ENCODE measurements around the gene ZBTB40. TPM values are rescaled to one million over a fixed set of nuclear protein-coding genes. Genes with fewer than 3 reads are reported as not detected.

The ZBTB40 gene
- total RNA-seq, 1 experiment from 2014 or later = 16.3 TPM

- no CpG with 5 or more reads among the region's 4 CpGs for WGBS (ENCODE audit: extremely low coverage, insufficient read length, low lambda C conversion rate)
Measured at GRCh38 chr1:22443332-22443731, 8.3 kb upstream of the ZBTB40 start.

More at GRCh38 chr1:22443332-22443731, 8.3 kb upstream of the ZBTB40 start:
- DNase-seq = no peak
- no peak overlapping the region for H3K14ac ChIP-seq (ENCODE audit: insufficient read depth, low read length)
- H3K4me2 ChIP-seq (ENCODE audit: insufficient read depth, insufficient read length, low read length) = no peak overlapping the region
- H3K27me3 Mint-ChIP-seq (ENCODE audit: low read depth) = no peaks in the 10 kb centered on the region
- TF ChIP-seq CTCF (conservative IDR thresholded peaks at IDR 0.05) = no peak
- no peaks in the 10 kb centered on the region for H3K79me2 ChIP-seq (ENCODE audit: insufficient read depth, low read length)
- no peak overlapping the region for H2BK5ac ChIP-seq (ENCODE audit: insufficient read length, low read length)
- H4K91ac ChIP-seq (ENCODE audit: insufficient read length, low read depth, low read length) = no peak overlapping the region
- no peak overlapping the region for H2BK12ac ChIP-seq (ENCODE audit: insufficient read length, low read depth, low read length)
- peaks cover 8 to 38% (median 14%) of the 10 kb centered on the region in 3 experiments for H3K36me3 Mint-ChIP-seq (ENCODE audit: insufficient read depth in 1 of 3, low read depth in 3 of 3)
- no peak overlapping the region for H2BK120ac ChIP-seq (ENCODE audit: low read depth, low read length, poor library complexity, severe bottlenecking)
- no peak overlapping the region for H2BK20ac ChIP-seq (ENCODE audit: low read depth, low read length, poor library complexity, severe bottlenecking)
- no peak overlapping the region for H2AK5ac ChIP-seq (ENCODE audit: insufficient read length, low read length)
- no peak overlapping the region for H3K4ac ChIP-seq (ENCODE audit: low read depth, low read length)
- H3K18ac ChIP-seq (ENCODE audit: insufficient read length, low read depth, low read length) = no peak overlapping the region
- no peaks in the 10 kb centered on the region for H3K23me2 ChIP-seq (ENCODE audit: insufficient read length, low read depth, low read length, poor library complexity, severe bottlenecking)
- H2AFZ ChIP-seq (ENCODE audit: low read length) = no peak overlapping the region
- H3K79me1 ChIP-seq (ENCODE audit: insufficient read depth, low read depth, low read length, poor library complexity, severe bottlenecking) = no peaks in the 10 kb centered on the region
- peaks cover 35 to 38% of the 10 kb centered on the region in 2 experiments for H3K9me3 Mint-ChIP-seq
- H3K9me3 ChIP-seq (ENCODE audit: control insufficient read depth, low read depth, low read length) = no peaks in the 10 kb centered on the region
- H3K27ac ChIP-seq (ENCODE audit: insufficient read length, low read depth, low read length) = peak overlapping the region; percentile 39
- no peak overlapping the region for H4K5ac ChIP-seq (ENCODE audit: insufficient read length, low read depth, low read length)
- no peaks in the 10 kb centered on the region for H3K27me3 ChIP-seq (ENCODE audit: insufficient read depth, low read length)
- H3K4me1 ChIP-seq (ENCODE audit: insufficient read depth, low read length) = peaks cover 3% of the 10 kb centered on the region; the same call in 1 of the 2 replicates
- H3K4me3 Mint-ChIP-seq = no peak overlapping the region; a peak in 2 of 5 replicates
- H2BK15ac ChIP-seq (ENCODE audit: low read depth, low read length) = no peak overlapping the region
- H3K4me1 Mint-ChIP-seq = peaks cover 37% of the 10 kb centered on the region in 2 experiments
- H4K8ac ChIP-seq (replicated peaks; ENCODE audit: insufficient read length, low read depth, low read length) = no peak overlapping the region
- H4K20me1 ChIP-seq (ENCODE audit: control insufficient read depth, insufficient read depth, insufficient read length) = no peaks in the 10 kb centered on the region
- peak overlapping the region; percentile 75 to 94 (median 78) for H3K27ac Mint-ChIP-seq
- no peak overlapping the region for H3K9ac ChIP-seq (ENCODE audit: extremely low read depth, insufficient read length, low read length)
- no peak overlapping the region for H3K23ac ChIP-seq (ENCODE audit: insufficient read length, low read depth, low read length)
- H3T11ph ChIP-seq (ENCODE audit: low read length) = no peak overlapping the region
- H3K56ac ChIP-seq (ENCODE audit: insufficient read length, low read depth, low read length) = no peak overlapping the region
